ENCODE results near the gene CNOT9.

The CNOT9 gene

GRCh38 chr2:218536804-218537494 lies 31.7 kb upstream of the CNOT9 start:
- TF ChIP-seq TEAD4 (IDR thresholded peaks at IDR 0.05) (no peak), EP300 (IDR thresholded peaks at IDR 0.05; ENCODE audit: borderline replicate concordance) (no peak), ZBTB7A (IDR thresholded peaks at IDR 0.05; ENCODE audit: low read depth) (no peak), REST (IDR thresholded peaks at IDR 0.05; ENCODE audit: low read depth) (no peak), RAD21 (IDR thresholded peaks at IDR 0.05; ENCODE audit: low read depth) (no peak), FOXM1 (IDR thresholded peaks at IDR 0.05; ENCODE audit: borderline replicate concordance, low read depth) (no peak), MAX (IDR thresholded peaks at IDR 0.05) (no peak), EGR1 (IDR thresholded peaks at IDR 0.05) (no peak), CEBPB (IDR thresholded peaks at IDR 0.05) (no peak), YY1 (IDR thresholded peaks at IDR 0.05; ENCODE audit: low read depth) (no peak), USF1 (IDR thresholded peaks at IDR 0.05) (no peak), NFIC (IDR thresholded peaks at IDR 0.05) (no peak), TCF12 (IDR thresholded peaks at IDR 0.05; ENCODE audit: low read depth) (no peak), TAF1 (IDR thresholded peaks at IDR 0.05; ENCODE audit: low read depth) (no peak), CREB1 (IDR thresholded peaks at IDR 0.05; ENCODE audit: low read depth) (no peak)

GRCh38 chr2:218540015-218540414 lies 28.6 kb upstream of the CNOT9 start:
- TF ChIP-seq REST (IDR thresholded peaks at IDR 0.05; ENCODE audit: low read depth) (no peak), ZBTB7A (IDR thresholded peaks at IDR 0.05; ENCODE audit: low read depth) (no peak), YY1 (IDR thresholded peaks at IDR 0.05; ENCODE audit: low read depth) (no peak), MAX (IDR thresholded peaks at IDR 0.05) (no peak), USF1 (IDR thresholded peaks at IDR 0.05) (no peak), FOXM1 (IDR thresholded peaks at IDR 0.05; ENCODE audit: borderline replicate concordance, low read depth) (no peak), CEBPB (IDR thresholded peaks at IDR 0.05) (no peak), EP300 (IDR thresholded peaks at IDR 0.05; ENCODE audit: borderline replicate concordance) (no peak), CREB1 (IDR thresholded peaks at IDR 0.05; ENCODE audit: low read depth) (no peak), TEAD4 (IDR thresholded peaks at IDR 0.05) (no peak), RAD21 (IDR thresholded peaks at IDR 0.05; ENCODE audit: low read depth) (no peak), TCF12 (IDR thresholded peaks at IDR 0.05; ENCODE audit: low read depth) (no peak), TAF1 (IDR thresholded peaks at IDR 0.05; ENCODE audit: low read depth) (no peak), NFIC (IDR thresholded peaks at IDR 0.05) (no peak), EGR1 (IDR thresholded peaks at IDR 0.05) (no peak)

GRCh38 chr2:218546012-218546411 lies 22.6 kb upstream of the CNOT9 start:
- no peak for TF ChIP-seq CEBPB (IDR thresholded peaks at IDR 0.05)
- TF ChIP-seq RAD21 (IDR thresholded peaks at IDR 0.05; ENCODE audit: low read depth) = no peak
- TF ChIP-seq REST (IDR thresholded peaks at IDR 0.05; ENCODE audit: low read depth) = no peak
- no peak for TF ChIP-seq EGR1 (IDR thresholded peaks at IDR 0.05)
- TF ChIP-seq YY1 (IDR thresholded peaks at IDR 0.05; ENCODE audit: low read depth) = no peak

GRCh38 chr2:218547511-218547910 lies 21.1 kb upstream of the CNOT9 start:
- TF ChIP-seq TCF12 (IDR thresholded peaks at IDR 0.05; ENCODE audit: low read depth) = no peak

- TF ChIP-seq EGR1 (IDR thresholded peaks at IDR 0.05) (no peak), REST (IDR thresholded peaks at IDR 0.05; ENCODE audit: low read depth) (no peak), TAF1 (IDR thresholded peaks at IDR 0.05; ENCODE audit: low read depth) (no peak), MAX (IDR thresholded peaks at IDR 0.05) (no peak), RAD21 (IDR thresholded peaks at IDR 0.05; ENCODE audit: low read depth) (no peak), TEAD4 (IDR thresholded peaks at IDR 0.05) (no peak), CEBPB (IDR thresholded peaks at IDR 0.05) (no peak)
These were observed 20.7 kb upstream of the CNOT9 start for GRCh38 chr2:218547978-218548377.

Data from Ishikawa (cell line).